Neutrophil (primary cell): ENCODE measurements around the gene CCDC88A.

Experiments used
- H3K27ac ChIP-seq: fragments of 200-600 bp; sonication (generic); 2 replicates; pipeline ENCODE4 v1.5.1; 2016; ENCODE audit warnings: mild to moderate bottlenecking, moderate library complexity
- H3K27me3 ChIP-seq: fragments of 200-600 bp; sonication (generic); 2 replicates; pipeline ENCODE4 v1.6.0; 2016; ENCODE audit warnings: mild to moderate bottlenecking
- H3K36me3 ChIP-seq: fragments of 200-600 bp; sonication (generic); 2 replicates; pipeline ENCODE4 v1.5.1; 2017
- H3K4me1 ChIP-seq, 2 experiments: fragments of 200-600 bp in 1 of 2; sonication (generic) in 1 of 2; 1 replicate in 1 of 2; 2 replicates in 1 of 2; pipeline versions ENCODE4 v1.5.1 to v1.6.1; 2013 to 2016; ENCODE audit warnings: low read depth in 1 of 2, low read length in 1 of 2, mild to moderate bottlenecking in 1 of 2, moderate library complexity in 1 of 2; ENCODE audit not compliant: control insufficient read depth in 1 of 2, insufficient read depth in 1 of 2
- H3K4me3 ChIP-seq, 2 experiments: fragments of 200-600 bp in 1 of 2; sonication (generic) in 1 of 2; 1 replicate in 1 of 2; 2 replicates in 1 of 2; pipeline ENCODE4 v1.5.1; 2013 to 2016; ENCODE audit warnings: low read depth in 1 of 2, low read length in 1 of 2, mild to moderate bottlenecking in 1 of 2, moderate library complexity in 1 of 2
- H3K9me3 ChIP-seq: fragments of 200-600 bp; sonication (generic); 2 replicates; pipeline ENCODE4 v1.5.1; 2016
- TF ChIP-seq, protein P1 (sequence below): fragments of 200-600 bp; sonication (generic); IDR thresholded peaks from 2 replicates; pipeline ENCODE4 v1.5.1; 2016; ENCODE audit warnings: antibody characterized with exemption

CCDC88A gene

DNA sequence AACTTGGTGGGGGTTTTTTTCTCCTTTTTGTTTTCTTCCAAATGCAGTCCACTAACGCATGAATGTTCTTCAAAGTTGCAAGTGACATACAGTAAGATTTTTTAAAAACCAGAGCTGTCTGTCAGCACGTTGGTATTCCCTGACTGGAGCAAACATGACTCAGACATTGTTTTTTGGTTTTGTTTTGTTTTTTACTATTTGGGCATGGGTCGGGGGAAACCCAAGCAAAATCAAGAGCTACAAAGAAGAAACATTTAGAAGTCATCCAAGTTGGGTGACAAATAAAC, 726 bp upstream of the CCDC88A start:
- no peaks in the 10 kb centered on the region for H3K36me3 ChIP-seq
- TF ChIP-seq, protein P1, sequence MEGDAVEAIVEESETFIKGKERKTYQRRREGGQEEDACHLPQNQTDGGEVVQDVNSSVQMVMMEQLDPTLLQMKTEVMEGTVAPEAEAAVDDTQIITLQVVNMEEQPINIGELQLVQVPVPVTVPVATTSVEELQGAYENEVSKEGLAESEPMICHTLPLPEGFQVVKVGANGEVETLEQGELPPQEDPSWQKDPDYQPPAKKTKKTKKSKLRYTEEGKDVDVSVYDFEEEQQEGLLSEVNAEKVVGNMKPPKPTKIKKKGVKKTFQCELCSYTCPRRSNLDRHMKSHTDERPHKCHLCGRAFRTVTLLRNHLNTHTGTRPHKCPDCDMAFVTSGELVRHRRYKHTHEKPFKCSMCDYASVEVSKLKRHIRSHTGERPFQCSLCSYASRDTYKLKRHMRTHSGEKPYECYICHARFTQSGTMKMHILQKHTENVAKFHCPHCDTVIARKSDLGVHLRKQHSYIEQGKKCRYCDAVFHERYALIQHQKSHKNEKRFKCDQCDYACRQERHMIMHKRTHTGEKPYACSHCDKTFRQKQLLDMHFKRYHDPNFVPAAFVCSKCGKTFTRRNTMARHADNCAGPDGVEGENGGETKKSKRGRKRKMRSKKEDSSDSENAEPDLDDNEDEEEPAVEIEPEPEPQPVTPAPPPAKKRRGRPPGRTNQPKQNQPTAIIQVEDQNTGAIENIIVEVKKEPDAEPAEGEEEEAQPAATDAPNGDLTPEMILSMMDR: no peak
- H3K27ac ChIP-seq: peak overlapping the region; percentile 67
- no peaks in the 10 kb centered on the region for H3K9me3 ChIP-seq
- no peaks in the 10 kb centered on the region for H3K27me3 ChIP-seq
- peak overlapping the region; percentile 64 to 82 for H3K4me3 ChIP-seq
- peaks cover 13 to 31% of the 10 kb centered on the region in 2 experiments for H3K4me1 ChIP-seq

DNA sequence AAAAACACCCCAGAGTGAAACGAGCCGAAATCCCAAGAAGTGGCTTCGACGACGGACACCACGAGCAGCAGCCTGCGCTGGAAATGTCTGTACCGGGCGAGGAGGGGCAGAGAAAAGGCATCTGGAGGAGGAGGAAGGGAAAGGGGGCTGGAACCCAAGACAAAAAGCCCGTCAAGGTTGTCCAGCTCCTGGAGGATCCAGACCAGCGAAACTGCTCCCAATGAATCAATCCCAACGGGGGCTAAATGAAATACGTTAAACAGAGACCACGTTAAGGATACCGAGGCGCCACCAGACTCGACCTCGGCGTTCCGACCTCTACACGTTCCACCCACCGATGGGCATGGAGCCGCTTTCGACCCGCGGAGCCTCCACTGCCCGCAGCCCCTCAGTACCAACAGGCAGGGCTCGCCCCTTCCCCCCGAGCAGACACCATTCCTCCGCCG, 400 bp downstream of the CCDC88A start:
- Histone ChIP-seq H3K36me3 (no peaks in the 10 kb centered on the region), H3K27ac (peak overlapping the region; percentile 67), H3K4me1 (peaks cover 13 to 28% of the 10 kb centered on the region in 2 experiments), H3K27me3 (no peaks in the 10 kb centered on the region), H3K4me3 (peak overlapping the region; percentile 64 to 82), H3K9me3 (no peaks in the 10 kb centered on the region)
- TF ChIP-seq, protein P1: no peak

DNA sequence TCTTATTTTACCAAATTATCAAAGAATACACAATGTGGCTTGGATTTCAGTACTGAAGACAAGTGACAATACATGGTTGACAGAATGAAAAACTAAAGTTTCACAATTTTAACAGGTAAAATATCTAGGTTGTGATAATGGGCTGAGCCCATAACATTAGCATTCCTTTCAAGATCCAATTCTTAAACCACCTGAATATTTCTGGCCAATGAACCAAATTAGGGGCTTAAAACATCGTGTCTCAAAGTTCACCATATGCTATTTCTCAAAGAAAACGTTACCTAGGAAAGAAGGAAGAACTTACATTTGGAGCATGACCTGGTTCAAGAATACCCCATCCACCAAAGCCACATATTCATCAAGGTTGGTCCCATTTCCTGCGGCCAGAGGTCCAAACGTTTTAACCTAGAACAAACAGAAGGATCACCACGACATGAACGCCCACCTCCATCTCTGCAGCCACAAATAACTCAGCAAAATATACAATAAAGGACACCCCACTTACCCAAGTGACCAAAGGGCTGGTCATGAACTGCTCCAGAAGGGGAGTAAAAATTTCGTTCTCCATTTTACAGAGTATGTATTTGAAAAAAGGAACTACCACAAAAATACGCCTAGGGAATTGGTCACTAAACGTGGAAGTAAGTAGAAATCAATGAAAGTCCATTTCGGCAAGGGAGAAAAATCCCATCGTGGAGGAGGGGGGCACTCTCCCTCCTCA, 984 bp downstream of the CCDC88A start:
- H3K9me3 ChIP-seq: no peaks in the 10 kb centered on the region
- TF ChIP-seq, protein P1: no peak
- H3K36me3 ChIP-seq: no peaks in the 10 kb centered on the region
- peak overlapping the region; percentile 64 to 82 for H3K4me3 ChIP-seq
- peaks cover 13 to 28% of the 10 kb centered on the region in 2 experiments for H3K4me1 ChIP-seq
- H3K27ac ChIP-seq: peak overlapping the region; percentile 67
- no peaks in the 10 kb centered on the region for H3K27me3 ChIP-seq

DNA sequence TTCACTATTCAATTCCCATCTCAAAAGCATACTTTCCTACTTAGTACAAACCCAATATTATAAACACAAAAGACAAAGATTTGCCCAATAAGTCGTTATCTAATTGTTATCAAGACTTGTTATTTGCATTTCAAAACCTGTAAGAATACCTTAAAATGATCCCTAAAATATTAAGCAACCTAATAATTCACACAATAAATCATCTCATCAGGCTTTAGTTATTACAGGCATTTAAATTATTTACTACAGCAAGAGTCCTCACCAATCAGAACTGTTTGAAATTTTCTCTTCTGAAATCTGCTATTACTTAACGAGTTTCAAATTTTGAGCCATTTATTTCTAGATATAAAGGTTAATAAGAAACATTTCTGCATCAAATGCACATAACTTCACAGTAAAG, 1.6 kb downstream of the CCDC88A start:
- H3K36me3 ChIP-seq: no peaks in the 10 kb centered on the region
- H3K9me3 ChIP-seq: no peaks in the 10 kb centered on the region
- TF ChIP-seq, protein P1: no peak
- no peak overlapping the region for H3K4me3 ChIP-seq
- peaks cover 15 to 28% of the 10 kb centered on the region in 2 experiments for H3K4me1 ChIP-seq
- peak overlapping the region; percentile 67 for H3K27ac ChIP-seq
- no peaks in the 10 kb centered on the region for H3K27me3 ChIP-seq

DNA sequence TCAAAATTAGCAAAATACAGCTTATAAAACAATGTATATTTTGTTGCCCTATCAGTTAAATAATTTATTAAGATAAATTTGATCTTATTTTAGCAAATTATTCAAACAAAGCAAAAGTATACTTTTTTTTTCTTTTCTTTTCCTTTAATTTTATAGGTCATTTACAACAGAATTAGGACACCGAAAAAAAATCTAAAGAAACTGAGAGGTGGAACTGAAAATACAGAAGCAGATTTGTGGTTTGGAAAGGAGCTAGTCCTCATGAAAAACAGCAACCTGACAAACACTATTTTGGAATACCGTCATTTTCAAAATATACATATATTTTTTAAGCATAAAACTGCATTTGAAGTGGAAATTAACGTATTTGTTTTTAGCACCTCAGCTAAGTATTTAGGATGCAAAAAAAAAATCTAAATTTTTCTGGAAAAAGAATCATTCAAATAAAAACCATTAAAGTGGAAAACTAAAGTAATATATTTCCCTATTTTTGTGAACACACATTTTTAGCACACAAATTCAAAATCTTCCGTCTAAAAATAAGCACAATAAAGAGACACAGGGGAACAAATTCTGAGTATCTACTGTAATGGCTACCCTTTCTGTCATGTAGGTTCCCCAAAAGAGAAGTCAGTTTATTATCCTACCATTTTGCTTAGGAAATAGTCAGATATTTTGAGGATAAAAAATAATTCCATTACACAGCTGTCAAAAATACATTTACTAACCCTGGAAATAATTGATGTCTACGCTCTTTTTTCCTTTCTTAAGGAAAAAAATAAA, 2.7 kb downstream of the CCDC88A start:
- Histone ChIP-seq H3K27me3 (no peaks in the 10 kb centered on the region), H3K4me1 (peaks cover 16 to 28% of the 10 kb centered on the region in 2 experiments), H3K9me3 (no peaks in the 10 kb centered on the region), H3K36me3 (peaks cover 3% of the 10 kb centered on the region), H3K27ac (no peak overlapping the region), H3K4me3 (no peak overlapping the region)
- TF ChIP-seq, protein P1: no peak
